ENCODE results near the gene AQP3. TPM values are rescaled to one million over a fixed set of nuclear protein-coding genes. Genes with fewer than 3 reads are reported as not detected.
A peak's percentile ranks its signal among the peaks of the same experiment; 100 is the strongest.

Gene AQP3
- total and polyA plus RNA-seq, 9 of the 15 experiments (the other 6 are each of a cell fraction or from before 2014, with no cell fraction given) = 4.2 to 31.5 (median 17.6) TPM

GRCh38 chr9:33446946-33447798 is at the start of gene AQP3 (continued):
- TF ChIP-seq, protein P1, sequence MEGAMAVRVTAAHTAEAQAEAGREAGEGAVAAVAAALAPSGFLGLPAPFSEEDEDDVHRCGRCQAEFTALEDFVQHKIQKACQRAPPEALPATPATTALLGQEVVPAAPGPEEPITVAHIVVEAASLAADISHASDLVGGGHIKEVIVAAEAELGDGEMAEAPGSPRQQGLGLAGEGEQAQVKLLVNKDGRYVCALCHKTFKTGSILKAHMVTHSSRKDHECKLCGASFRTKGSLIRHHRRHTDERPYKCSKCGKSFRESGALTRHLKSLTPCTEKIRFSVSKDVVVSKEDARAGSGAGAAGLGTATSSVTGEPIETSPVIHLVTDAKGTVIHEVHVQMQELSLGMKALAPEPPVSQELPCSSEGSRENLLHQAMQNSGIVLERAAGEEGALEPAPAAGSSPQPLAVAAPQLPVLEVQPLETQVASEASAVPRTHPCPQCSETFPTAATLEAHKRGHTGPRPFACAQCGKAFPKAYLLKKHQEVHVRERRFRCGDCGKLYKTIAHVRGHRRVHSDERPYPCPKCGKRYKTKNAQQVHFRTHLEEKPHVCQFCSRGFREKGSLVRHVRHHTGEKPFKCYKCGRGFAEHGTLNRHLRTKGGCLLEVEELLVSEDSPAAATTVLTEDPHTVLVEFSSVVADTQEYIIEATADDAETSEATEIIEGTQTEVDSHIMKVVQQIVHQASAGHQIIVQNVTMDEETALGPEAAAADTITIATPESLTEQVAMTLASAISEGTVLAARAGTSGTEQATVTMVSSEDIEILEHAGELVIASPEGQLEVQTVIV (CRISPR knock-in tag; IDR thresholded peaks at IDR 0.05; ENCODE audit: borderline replicate concordance) = no peak
- TF ChIP-seq, protein P2, sequence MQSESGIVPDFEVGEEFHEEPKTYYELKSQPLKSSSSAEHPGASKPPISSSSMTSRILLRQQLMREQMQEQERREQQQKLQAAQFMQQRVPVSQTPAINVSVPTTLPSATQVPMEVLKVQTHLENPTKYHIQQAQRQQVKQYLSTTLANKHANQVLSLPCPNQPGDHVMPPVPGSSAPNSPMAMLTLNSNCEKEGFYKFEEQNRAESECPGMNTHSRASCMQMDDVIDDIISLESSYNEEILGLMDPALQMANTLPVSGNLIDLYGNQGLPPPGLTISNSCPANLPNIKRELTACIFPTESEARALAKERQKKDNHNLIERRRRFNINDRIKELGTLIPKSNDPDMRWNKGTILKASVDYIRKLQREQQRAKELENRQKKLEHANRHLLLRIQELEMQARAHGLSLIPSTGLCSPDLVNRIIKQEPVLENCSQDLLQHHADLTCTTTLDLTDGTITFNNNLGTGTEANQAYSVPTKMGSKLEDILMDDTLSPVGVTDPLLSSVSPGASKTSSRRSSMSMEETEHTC (IDR thresholded peaks at IDR 0.05) = no peak
- TF ChIP-seq KDM2B (CRISPR knock-in tag; IDR thresholded peaks at IDR 0.05) = no peak; the same call in 1 of the 2 replicates
- no peak for TF ChIP-seq ZNF696 (CRISPR knock-in tag; conservative IDR thresholded peaks at IDR 0.05)
- TF ChIP-seq, protein P3, sequence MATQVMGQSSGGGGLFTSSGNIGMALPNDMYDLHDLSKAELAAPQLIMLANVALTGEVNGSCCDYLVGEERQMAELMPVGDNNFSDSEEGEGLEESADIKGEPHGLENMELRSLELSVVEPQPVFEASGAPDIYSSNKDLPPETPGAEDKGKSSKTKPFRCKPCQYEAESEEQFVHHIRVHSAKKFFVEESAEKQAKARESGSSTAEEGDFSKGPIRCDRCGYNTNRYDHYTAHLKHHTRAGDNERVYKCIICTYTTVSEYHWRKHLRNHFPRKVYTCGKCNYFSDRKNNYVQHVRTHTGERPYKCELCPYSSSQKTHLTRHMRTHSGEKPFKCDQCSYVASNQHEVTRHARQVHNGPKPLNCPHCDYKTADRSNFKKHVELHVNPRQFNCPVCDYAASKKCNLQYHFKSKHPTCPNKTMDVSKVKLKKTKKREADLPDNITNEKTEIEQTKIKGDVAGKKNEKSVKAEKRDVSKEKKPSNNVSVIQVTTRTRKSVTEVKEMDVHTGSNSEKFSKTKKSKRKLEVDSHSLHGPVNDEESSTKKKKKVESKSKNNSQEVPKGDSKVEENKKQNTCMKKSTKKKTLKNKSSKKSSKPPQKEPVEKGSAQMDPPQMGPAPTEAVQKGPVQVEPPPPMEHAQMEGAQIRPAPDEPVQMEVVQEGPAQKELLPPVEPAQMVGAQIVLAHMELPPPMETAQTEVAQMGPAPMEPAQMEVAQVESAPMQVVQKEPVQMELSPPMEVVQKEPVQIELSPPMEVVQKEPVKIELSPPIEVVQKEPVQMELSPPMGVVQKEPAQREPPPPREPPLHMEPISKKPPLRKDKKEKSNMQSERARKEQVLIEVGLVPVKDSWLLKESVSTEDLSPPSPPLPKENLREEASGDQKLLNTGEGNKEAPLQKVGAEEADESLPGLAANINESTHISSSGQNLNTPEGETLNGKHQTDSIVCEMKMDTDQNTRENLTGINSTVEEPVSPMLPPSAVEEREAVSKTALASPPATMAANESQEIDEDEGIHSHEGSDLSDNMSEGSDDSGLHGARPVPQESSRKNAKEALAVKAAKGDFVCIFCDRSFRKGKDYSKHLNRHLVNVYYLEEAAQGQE (IDR thresholded peaks at IDR 0.05; ENCODE audit: borderline replicate concordance) = no peak
- TF ChIP-seq, protein P3 (CRISPR knock-in tag; IDR thresholded peaks at IDR 0.05; ENCODE audit: low read depth) = no peak
- TF ChIP-seq BCOR (IDR thresholded peaks at IDR 0.05) = peak; percentile 44; the same call in 1 of the 2 replicates
- TF ChIP-seq, protein P4, sequence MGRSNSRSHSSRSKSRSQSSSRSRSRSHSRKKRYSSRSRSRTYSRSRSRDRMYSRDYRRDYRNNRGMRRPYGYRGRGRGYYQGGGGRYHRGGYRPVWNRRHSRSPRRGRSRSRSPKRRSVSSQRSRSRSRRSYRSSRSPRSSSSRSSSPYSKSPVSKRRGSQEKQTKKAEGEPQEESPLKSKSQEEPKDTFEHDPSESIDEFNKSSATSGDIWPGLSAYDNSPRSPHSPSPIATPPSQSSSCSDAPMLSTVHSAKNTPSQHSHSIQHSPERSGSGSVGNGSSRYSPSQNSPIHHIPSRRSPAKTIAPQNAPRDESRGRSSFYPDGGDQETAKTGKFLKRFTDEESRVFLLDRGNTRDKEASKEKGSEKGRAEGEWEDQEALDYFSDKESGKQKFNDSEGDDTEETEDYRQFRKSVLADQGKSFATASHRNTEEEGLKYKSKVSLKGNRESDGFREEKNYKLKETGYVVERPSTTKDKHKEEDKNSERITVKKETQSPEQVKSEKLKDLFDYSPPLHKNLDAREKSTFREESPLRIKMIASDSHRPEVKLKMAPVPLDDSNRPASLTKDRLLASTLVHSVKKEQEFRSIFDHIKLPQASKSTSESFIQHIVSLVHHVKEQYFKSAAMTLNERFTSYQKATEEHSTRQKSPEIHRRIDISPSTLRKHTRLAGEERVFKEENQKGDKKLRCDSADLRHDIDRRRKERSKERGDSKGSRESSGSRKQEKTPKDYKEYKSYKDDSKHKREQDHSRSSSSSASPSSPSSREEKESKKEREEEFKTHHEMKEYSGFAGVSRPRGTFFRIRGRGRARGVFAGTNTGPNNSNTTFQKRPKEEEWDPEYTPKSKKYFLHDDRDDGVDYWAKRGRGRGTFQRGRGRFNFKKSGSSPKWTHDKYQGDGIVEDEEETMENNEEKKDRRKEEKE (IDR thresholded peaks at IDR 0.05; ENCODE audit: borderline replicate concordance in 1 of 2, control insufficient read depth in 1 of 2, low read depth in 2 of 2, low read length in 1 of 2) = no peak
- TF ChIP-seq NFIC (IDR thresholded peaks at IDR 0.05) = peak; percentile 62
- TF ChIP-seq NR4A1 (CRISPR knock-in tag; IDR thresholded peaks at IDR 0.05) = no peak
- TF ChIP-seq NR4A1 (tag; IDR thresholded peaks at IDR 0.05) = no peak
- TF ChIP-seq ARID2 (IDR thresholded peaks at IDR 0.05) = no peak

Data from K562 (cell line).